GF-D8 (cell line): ENCODE results near the gene STAG1.

Experiments used
- DNase-seq: peaks from one replicate; lab custom pipeline; 2025; lab: John Stamatoyannopoulos, UW

The STAG1 gene

DNA sequence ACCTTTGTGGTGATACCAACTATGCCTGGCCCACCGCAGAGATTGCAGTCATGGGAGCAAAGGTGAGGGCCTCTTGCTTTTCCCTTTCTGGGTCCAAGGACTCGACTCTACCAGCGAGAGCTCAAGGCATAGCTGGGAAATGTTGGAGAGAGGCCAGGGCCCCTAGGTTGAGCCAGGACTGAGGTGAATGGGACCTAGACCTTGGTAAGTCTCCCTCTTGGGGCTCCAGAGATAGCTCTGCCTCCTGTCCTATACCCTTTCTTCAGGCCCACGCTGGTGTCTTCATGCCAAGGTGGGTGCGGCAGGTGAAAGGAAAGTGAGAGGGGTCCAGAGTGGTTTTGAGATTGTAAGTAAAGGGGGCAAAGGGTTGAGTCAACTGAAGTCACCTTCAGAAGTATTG, 424.5 kb downstream of the STAG1 start:
- DNase-seq: no peak

GRCh38 chr3:136326316-136326715, 425.9 kb downstream of the STAG1 start:
- DNase-seq: no peak

- no peak for DNase-seq
These were observed 440.2 kb downstream of the STAG1 start for GRCh38 chr3:136311968-136312367.

DNA sequence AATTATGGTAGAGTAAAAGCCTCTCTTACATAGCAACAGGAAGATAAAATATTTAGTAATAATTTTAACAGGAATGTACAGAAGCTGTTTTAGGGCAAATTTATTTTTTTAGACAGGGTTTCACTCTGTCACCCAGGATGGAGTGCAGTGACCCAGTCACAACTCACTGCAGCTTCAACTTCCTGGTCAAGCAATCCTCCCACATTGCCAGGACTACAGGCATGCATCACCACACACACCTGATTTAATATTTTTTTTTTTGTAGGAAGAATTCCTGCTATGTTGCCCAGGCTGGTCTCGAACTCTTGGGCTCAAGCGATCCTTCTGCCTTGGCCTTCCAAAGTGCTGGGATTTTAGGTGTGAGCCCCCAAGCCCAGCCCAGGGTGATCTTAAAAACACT, 440.9 kb downstream of the STAG1 start:
- no peak for DNase-seq

DNA sequence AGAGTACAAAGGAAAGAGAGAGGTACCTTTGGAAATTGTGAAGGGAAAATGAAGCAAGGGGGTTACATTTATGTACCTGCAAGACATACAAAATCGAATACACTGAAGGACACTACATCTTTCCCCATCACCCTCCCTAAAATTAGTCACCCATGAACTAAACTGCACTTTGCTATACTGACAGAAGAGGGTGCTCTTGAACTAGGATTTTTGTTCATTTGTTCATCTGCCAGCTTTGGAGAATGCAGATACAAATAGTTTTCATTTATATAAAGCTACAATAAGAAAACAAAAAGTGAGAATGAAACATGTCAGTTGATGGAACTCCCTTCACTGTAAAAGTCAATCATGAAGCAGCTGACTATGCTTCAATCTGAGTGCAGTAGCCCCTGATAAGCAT, 446.3 kb downstream of the STAG1 start:
- DNase-seq: no peak

DNA sequence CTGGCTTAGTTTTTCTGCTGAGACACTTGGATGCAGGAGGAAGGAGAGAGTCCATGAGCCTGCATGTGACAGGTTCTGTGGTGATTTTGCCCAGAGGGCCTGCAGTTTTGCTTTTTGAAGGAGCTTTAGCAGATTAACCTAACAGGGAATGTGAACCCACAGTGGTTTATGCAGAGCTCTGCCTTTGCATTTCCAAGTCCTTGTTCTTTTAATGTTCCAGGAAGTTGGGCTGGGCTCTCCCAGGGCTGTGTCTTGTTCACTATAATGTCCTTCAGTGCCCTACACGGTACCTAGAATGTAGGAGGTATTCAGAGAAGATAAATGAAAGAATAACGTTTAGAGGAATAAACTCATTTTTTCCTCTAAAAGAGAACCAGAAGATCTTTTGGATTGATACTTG, 451.7 kb downstream of the STAG1 start:
- no peak for DNase-seq

DNA sequence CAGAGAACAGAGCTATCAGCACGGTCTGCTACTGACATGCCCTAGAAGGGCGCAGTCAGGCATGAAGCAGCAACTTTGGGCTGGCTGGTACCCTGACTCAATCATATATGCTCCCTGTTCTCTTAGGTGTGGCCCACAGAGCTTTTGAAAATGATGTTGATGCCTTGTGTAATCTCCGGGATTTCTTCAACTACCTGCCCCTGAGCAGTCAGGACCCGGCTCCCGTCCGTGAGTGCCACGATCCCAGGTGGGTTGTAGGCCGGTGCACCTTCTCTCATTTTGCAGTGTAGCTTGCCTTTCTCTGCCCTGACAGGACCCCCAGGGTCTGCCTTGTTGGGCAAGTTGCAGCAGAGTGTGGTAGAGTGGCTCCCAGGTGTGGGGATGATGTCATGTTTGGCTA, 454.4 kb downstream of the STAG1 start:
- no peak for DNase-seq

DNA sequence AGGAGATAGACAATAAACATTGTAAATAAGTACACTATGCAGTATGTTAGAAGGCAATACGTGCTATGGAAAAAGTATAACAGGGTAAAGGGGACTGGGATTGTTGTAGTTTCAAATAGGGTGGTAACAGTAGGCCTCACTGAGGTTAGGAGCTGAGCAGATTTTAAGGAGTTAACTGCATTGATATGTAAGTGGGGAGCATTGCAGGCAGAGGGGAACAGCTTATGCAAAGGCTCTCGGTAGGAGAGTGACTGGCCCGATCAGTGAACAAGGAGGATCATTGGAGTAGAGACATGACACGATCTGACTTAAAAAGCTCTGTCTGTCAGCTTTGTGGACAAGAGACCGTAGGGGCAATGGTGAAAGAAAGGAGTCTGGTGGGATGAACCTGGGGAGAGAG, 455.2 kb downstream of the STAG1 start:
- no peak for DNase-seq

- no peak for DNase-seq
These were observed 458.0 kb downstream of the STAG1 start for GRCh38 chr3:136294176-136294575.

DNA sequence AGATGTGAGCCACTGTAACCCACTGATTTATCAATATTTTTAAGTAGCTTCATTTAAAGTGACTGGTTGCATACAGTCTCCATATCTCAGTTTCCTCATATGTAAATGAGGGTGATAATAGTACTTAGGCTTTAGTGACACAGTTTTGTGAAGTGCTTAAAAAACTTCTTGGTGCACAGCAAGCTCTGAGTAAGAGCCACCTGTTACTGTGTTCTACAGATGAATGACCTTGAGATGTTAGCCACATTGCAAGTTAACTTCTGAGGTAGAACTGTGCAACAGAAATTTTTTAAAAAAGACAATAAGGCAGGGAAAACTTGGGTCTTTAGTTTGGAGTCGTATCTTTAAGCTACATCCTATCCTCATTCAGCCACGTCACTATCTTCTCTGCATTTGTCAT, 458.9 kb downstream of the STAG1 start:
- no peak for DNase-seq

DNA sequence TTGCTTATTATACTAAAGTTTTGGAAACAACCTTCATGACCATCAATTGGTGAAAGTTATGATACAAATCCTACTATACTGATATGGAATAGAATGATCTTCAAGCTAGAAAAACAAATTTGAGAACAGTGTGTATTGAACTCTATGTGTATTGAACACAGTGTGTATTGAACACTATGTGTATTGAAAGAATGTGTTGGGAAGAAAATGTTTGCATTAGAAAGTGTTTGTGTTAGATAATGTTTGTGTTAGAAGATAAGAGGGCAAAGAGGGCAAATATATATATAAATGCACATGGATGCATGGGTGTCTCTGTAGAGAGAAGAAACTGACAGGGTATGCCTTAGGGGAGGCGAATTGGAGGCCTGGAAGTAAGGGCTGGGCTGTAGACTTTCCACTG, 459.7 kb downstream of the STAG1 start:
- DNase-seq: no peak

DNA sequence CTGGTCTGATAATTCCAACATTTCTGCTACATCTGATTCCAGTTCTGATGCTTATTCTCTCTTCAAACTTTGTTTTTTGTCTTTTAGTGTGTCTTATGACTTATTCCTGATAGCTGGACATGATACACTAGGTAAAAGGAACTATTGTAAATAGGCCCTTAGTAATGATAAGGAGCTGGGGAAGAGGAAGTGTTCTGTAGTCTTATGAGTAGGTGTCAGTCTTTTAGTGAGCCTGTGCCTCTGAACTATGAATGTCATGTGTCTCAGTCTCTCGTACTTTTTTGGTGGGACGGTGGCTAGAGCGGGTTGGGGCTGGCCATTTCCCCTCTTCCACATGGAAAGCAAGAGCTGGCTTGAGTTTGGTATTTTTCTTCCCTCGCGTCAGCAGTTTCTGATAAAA, 460.9 kb downstream of the STAG1 start:
- DNase-seq: no peak
